GM12891 (cell line): ENCODE data around the gene CREB5.

Source experiments
- DNase-seq: peaks from one replicate; pipeline ENCODE4 v3.0.0; 2011; ENCODE audit warnings: low spot score; ENCODE audit not compliant: insufficient read length
- FAIRE-seq: peaks from 2 replicates; lab custom pipeline; 2011; peaks lifted over from hg19 to GRCh38; lab: Jason Lieb, UNC
- PAX5 ChIP-seq: IDR thresholded peaks from 2 replicates; pipeline ENCODE4 v1.6.1; 2011; ENCODE audit warnings: low read length, moderate library complexity, mild to moderate bottlenecking; ENCODE audit not compliant: insufficient read depth, severe bottlenecking
- POLR2A ChIP-seq: IDR thresholded peaks from 2 replicates; pipeline ENCODE4 v1.6.1; 2011; ENCODE audit warnings: low read depth, low read length, control low read depth
- POLR2AphosphoS5 ChIP-seq: IDR thresholded peaks from 2 replicates; pipeline ENCODE4 v1.6.1; 2011; ENCODE audit warnings: low read depth, low read length, control low read depth
- POU2F2 ChIP-seq: IDR thresholded peaks from 2 replicates; pipeline ENCODE4 v1.6.1; 2011; ENCODE audit warnings: low read depth, mild to moderate bottlenecking, control low read depth, low read length, moderate library complexity
- SPI1 ChIP-seq: IDR thresholded peaks from 2 replicates; pipeline ENCODE4 v1.6.1; 2011; ENCODE audit warnings: low read depth, low read length, control low read depth
- TAF1 ChIP-seq: IDR thresholded peaks from 2 replicates; pipeline ENCODE4 v1.6.1; 2011; ENCODE audit warnings: low read depth, low read length, control low read depth

The CREB5 gene

DNA sequence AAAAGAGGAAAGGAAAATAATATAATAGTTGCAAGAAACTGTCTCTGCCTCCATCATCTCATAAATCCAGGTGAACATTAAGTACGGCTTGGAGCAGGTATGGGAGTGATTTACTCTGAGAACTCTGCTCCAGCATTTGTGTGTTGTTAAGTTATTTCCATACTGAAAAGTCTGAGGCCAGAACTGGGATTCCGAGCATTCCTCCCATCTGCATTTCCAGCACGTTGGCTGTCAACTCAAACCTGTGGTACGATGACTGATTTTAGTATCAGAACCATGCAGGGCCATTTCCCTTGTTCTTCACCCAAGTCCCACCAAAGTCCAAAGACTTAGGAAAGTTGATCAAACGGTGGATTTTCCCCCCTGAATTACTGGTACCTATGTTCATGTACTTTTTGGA is 104.9 kb downstream of the CREB5 start:
- TF ChIP-seq POLR2AphosphoS5 (no peak), POU2F2 (no peak), POLR2A (no peak), PAX5 (no peak), TAF1 (no peak)
- FAIRE-seq: no peak
- no peak for DNase-seq

- no peak for TF ChIP-seq SPI1
- DNase-seq: no peak
- FAIRE-seq: no peak
These were observed 105.3 kb downstream of the CREB5 start for GRCh38 chr7:28517606-28518005.

DNA sequence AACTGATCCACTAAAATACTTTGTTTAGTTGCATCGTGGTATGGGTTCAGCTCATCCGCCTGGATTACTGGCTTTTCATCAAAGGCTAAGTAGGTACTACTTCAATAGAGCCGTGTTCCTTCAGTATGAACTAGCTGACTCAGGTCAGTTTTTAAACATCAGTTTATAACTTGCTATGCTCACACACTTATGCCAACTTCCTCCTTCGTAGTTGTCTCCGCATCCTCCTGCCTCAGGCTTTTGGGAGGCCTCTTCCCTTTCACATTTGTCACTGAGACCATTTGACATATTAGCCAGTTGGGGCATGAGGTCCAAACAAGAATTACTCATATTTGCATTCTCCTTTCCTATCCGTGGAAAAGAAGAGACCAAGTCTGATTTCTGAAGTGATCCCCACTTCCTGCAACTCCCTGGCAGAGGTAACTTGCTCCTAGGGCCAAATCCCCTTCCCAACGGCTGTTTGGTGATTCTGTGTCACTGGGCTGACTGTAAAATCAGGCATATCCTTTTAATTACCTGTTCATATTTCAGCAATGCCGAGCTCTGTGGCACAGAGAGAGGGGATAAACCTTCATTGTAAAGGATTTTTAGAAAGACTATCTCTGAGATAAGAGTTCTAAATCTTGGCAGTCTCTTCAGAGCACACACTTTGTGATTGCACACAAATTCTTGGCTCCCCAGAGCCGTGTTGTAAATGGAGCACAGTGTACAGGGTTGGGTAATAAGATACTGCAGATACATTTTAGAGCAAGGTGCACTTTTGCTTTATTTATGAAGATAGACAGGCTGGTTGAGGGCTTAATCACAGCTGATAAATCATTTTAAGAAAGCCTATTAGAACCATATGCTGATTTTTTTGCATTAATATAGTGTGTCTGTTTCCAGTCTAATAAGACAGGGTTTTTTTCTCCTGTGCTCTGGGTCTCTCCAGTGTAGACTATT is 108.0 kb downstream of the CREB5 start:
- no peak for TF ChIP-seq POLR2A
- TF ChIP-seq SPI1: no peak
- no peak for TF ChIP-seq TAF1
- no peak for TF ChIP-seq PAX5
- no peak for TF ChIP-seq POLR2AphosphoS5
- TF ChIP-seq POU2F2: no peak
- DNase-seq (no peak), FAIRE-seq (no peak)

DNA sequence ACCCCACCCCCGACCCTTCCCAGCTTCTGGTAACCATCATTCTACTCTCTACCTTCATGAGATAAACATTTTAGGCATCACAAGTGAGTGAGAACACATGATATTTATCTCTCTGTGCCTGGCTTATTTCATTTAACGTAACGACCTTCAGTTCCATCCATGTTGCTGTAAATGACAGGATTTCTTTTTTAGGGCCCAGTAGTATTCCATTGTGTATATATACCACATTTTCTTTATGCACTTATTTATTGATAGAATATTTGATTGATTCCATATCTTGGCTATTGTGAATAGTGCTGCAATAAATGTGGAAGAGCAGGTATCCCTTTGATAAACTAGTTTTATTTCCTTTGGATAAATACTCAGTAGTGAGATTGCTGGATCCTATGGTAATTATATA is 112.7 kb downstream of the CREB5 start:
- DNase-seq (no peak), FAIRE-seq (no peak)
- TF ChIP-seq POLR2AphosphoS5: no peak
- TF ChIP-seq POU2F2: no peak
- no peak for TF ChIP-seq SPI1
- no peak for TF ChIP-seq PAX5
- TF ChIP-seq POLR2A: no peak
- no peak for TF ChIP-seq TAF1

DNA sequence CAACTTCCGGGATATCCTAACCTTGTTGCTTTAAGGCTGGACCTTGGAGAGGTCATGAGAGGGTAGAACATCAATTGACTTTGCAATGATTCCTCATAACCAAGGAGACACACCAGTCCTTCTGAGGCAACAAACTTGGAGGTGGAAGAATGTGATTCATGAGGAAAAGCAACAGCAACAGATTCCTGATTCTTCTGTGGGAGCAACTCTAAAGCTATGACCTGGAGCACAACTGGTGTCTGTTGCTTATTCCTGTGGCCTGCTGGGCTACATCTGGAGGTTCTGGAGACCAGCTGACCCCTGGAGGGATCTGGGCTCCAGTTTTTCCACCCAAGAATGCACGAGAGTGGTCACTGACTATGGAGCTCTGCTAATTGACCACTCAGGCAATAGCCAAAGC is 116.6 kb downstream of the CREB5 start:
- FAIRE-seq (no peak), DNase-seq (no peak)
- TF ChIP-seq POLR2A (no peak), PAX5 (no peak), TAF1 (no peak), POLR2AphosphoS5 (no peak), POU2F2 (no peak), SPI1 (no peak)

DNA sequence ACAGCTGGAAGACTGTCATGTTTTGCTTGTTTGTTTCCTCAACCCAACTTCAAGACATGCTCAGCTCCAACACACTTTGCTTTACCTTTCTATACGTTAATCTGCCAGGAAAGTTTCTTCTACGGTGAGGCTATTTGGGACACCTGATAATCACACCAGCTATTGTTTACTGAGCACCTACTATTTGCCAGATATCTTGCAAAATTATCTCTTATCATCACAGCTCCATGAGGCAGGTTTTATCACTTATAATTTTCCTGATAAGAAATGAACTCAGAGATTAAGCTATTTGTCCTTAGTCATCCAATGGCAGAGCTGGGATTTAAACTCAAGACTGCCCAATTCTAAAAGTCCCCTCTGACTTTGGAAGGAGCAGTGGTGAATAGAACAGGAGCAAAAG is 117.4 kb downstream of the CREB5 start:
- TF ChIP-seq POLR2A: no peak
- no peak for TF ChIP-seq SPI1
- no peak for TF ChIP-seq POU2F2
- no peak for TF ChIP-seq PAX5
- TF ChIP-seq POLR2AphosphoS5: no peak
- no peak for TF ChIP-seq TAF1
- DNase-seq (no peak), FAIRE-seq (no peak)

GRCh38 chr7:28530175-28530802 is 118.0 kb downstream of the CREB5 start:
- DNase-seq: no peak
- no peak for FAIRE-seq
- no peak for TF ChIP-seq TAF1
- no peak for TF ChIP-seq POLR2AphosphoS5
- no peak for TF ChIP-seq POU2F2
- TF ChIP-seq SPI1: no peak
- TF ChIP-seq POLR2A: no peak
- TF ChIP-seq PAX5: no peak

GRCh38 chr7:28530803-28531175 is 118.5 kb downstream of the CREB5 start:
- DNase-seq (no peak), FAIRE-seq (no peak)
- TF ChIP-seq SPI1 (no peak), POLR2A (no peak), PAX5 (no peak), POLR2AphosphoS5 (no peak), POU2F2 (no peak), TAF1 (no peak)

GRCh38 chr7:28531291-28531690 is 119.0 kb downstream of the CREB5 start:
- TF ChIP-seq PAX5 (no peak), SPI1 (no peak), POU2F2 (no peak), POLR2A (no peak), POLR2AphosphoS5 (no peak), TAF1 (no peak)
- DNase-seq (no peak), FAIRE-seq (no peak)
